Endothelial cell of umbilical vein (primary cell): ENCODE results near the gene SIRPA. TPM values are rescaled to one million over a fixed set of nuclear protein-coding genes. Genes with fewer than 3 reads are reported as not detected.

ENCODE experiments used
- BruUV-seq: library from RNA; stranded (reverse); fragments of 400-500 nt; replicated peaks from 2 replicates; lab custom pipeline; 2021; lab: Mats Ljungman, UMichigan
- CTCF ChIA-PET: fragments of 300-600, 350-600 bp; sonication (Branson Sonifier 250); formaldehyde crosslinking; loops from one replicate; lab custom pipeline; 2021; ENCODE audit warnings: antibody characterized with exemption, inconsistent platforms; lab: Charles Lee
- POLR2A ChIA-PET: fragments of 300-600, 350-600 bp; sonication (Branson Sonifier 250); formaldehyde crosslinking; loops from one replicate; lab custom pipeline; 2021; ENCODE audit warnings: antibody characterized with exemption, inconsistent platforms; lab: Charles Lee
- DNase-seq: peaks from one replicate; pipeline ENCODE4 v3.0.0-alpha.2; 2011; ENCODE audit warnings: low read depth, low spot score
- FAIRE-seq: peaks from 2 replicates; lab custom pipeline; 2011; peaks lifted over from hg19 to GRCh38; lab: Jason Lieb, UNC
- H2AFZ ChIP-seq: 2 replicates; pipeline ENCODE4 v1.6.0; 2012; ENCODE audit warnings: low read depth, low read length, control low read depth, inconsistent platforms
- H3K27ac ChIP-seq: 2 replicates; pipeline ENCODE4 v1.5.1; 2011; ENCODE audit warnings: low read depth, mild to moderate bottlenecking, control low read depth, low read length, moderate library complexity; ENCODE audit not compliant: insufficient read depth
- H3K27me3 ChIP-seq, 2 experiments: 2 replicates each; pipeline versions ENCODE4 v1.6.0 to v1.6.1; 2011; ENCODE audit warnings: low read length in 2 of 2, mixed read lengths in 1 of 2; ENCODE audit not compliant: control insufficient read depth in 2 of 2, insufficient read depth in 2 of 2
- H3K36me3 ChIP-seq, 2 experiments: 2 replicates in 1 of 2; 3 replicates in 1 of 2; pipeline ENCODE4 v1.5.1; 2011; ENCODE audit warnings: low read length in 2 of 2, mild to moderate bottlenecking in 1 of 2, moderate library complexity in 1 of 2; ENCODE audit not compliant: control insufficient read depth in 2 of 2, insufficient read depth in 2 of 2; ENCODE audit errors: extremely low read depth in 1 of 2
- H3K4me1 ChIP-seq: 3 replicates; pipeline ENCODE4 v1.5.1; 2011; ENCODE audit warnings: mild to moderate bottlenecking, low read length; ENCODE audit not compliant: control insufficient read depth, insufficient read depth; ENCODE audit errors: extremely low read depth
- H3K4me2 ChIP-seq: 2 replicates; pipeline ENCODE4 v1.6.1; 2011; ENCODE audit warnings: low read length, control low read depth, mixed read lengths; ENCODE audit not compliant: insufficient read depth
- H3K4me3 ChIP-seq, 3 experiments: fragments of 200-600 bp in 1 of 3; sonication (generic), shearing (Covaris generic) in 1 of 3; replicated peaks in 1 of 3; 2 replicates each; pipeline ENCODE4 v1.5.1; 2011 to 2016; ENCODE audit warnings: control low read depth in 3 of 3, low read length in 3 of 3, mild to moderate bottlenecking in 2 of 3, inconsistent platforms in 1 of 3, low read depth in 1 of 3, moderate library complexity in 1 of 3; ENCODE audit not compliant: insufficient read depth in 1 of 3
- H3K79me2 ChIP-seq: 2 replicates; pipeline ENCODE4 v1.6.0; 2012; ENCODE audit warnings: low read length, inconsistent platforms; ENCODE audit not compliant: control insufficient read depth, insufficient read depth
- H3K9ac ChIP-seq: replicated peaks from 2 replicates; pipeline ENCODE3; 2011; ENCODE audit warnings: low read length, control low read depth; ENCODE audit not compliant: insufficient read depth; ENCODE audit errors: extremely low read depth
- H3K9me1 ChIP-seq: replicated peaks from 3 replicates; pipeline ENCODE4 v1.6.0; 2011; ENCODE audit warnings: mild to moderate bottlenecking, low read length; ENCODE audit not compliant: control insufficient read depth, insufficient read depth; ENCODE audit errors: extremely low read depth
- H3K9me3 ChIP-seq: replicated peaks from 2 replicates; pipeline ENCODE4 v1.5.1; 2012; ENCODE audit warnings: low read length, inconsistent platforms; ENCODE audit not compliant: control insufficient read depth, insufficient read depth
- H4K20me1 ChIP-seq: replicated peaks from 2 replicates; pipeline ENCODE3; 2011; ENCODE audit warnings: mild to moderate bottlenecking, low read length; ENCODE audit not compliant: control insufficient read depth, insufficient read depth; ENCODE audit errors: extremely low read depth
- CTCF ChIP-seq, 2 donors: IDR thresholded peaks; 1 replicate in 1 of 2; 2 replicates in 1 of 2; pipeline ENCODE4 v1.5.1; 2011; ENCODE audit warnings: low read length in 2 of 2, mild to moderate bottlenecking in 2 of 2, moderate library complexity in 2 of 2, control low read depth in 1 of 2, inconsistent platforms in 1 of 2, low read depth in 1 of 2; ENCODE audit not compliant: insufficient read depth in 1 of 2; ENCODE audit errors: extremely low read depth in 1 of 2
- EZH2 ChIP-seq: IDR thresholded peaks from 2 replicates; pipeline ENCODE4 v1.6.1; 2012; ENCODE audit warnings: borderline replicate concordance, low read depth, mild to moderate bottlenecking, moderate library complexity, low read length, inconsistent platforms; ENCODE audit not compliant: severe bottlenecking
- FOS ChIP-seq: IDR thresholded peaks from 2 replicates; pipeline ENCODE4 v1.6.1; 2011; ENCODE audit warnings: mild to moderate bottlenecking, low read length, moderate library complexity, borderline replicate concordance; ENCODE audit not compliant: insufficient read depth
- GATA2 ChIP-seq: IDR thresholded peaks from 2 replicates; pipeline ENCODE4 v1.7.0; 2011; ENCODE audit warnings: low read depth, mild to moderate bottlenecking, moderate library complexity, mixed read lengths, low read length; ENCODE audit not compliant: insufficient read length, insufficient read depth
- JUN ChIP-seq: IDR thresholded peaks from 2 replicates; pipeline ENCODE4 v1.6.1; 2011; ENCODE audit warnings: borderline replicate concordance, low read depth; ENCODE audit not compliant: insufficient read length, insufficient read depth
- MAX ChIP-seq: IDR thresholded peaks from 2 replicates; pipeline ENCODE4 v1.6.1; 2011; ENCODE audit not compliant: insufficient read depth, insufficient read length
- MYC ChIP-seq: IDR thresholded peaks from one replicate; pipeline ENCODE4 v1.6.1; 2011; ENCODE audit warnings: mild to moderate bottlenecking, low read depth, low read length
- POLR2A ChIP-seq: IDR thresholded peaks from 2 replicates; pipeline ENCODE4 v1.6.1; 2012; ENCODE audit warnings: low read depth, mild to moderate bottlenecking, control low read depth, low read length
- POLR2AphosphoS5 ChIP-seq: IDR thresholded peaks from 2 replicates; pipeline ENCODE4 v1.6.1; 2012; ENCODE audit warnings: low read depth, mild to moderate bottlenecking, control low read depth, low read length, moderate library complexity; ENCODE audit not compliant: insufficient read depth
- dilution Hi-C: fragments of 300-500 bp; cut with MboI; formaldehyde crosslinking; loops from one replicate; pipeline ENCODE4 v1.15.0; 2019; ENCODE audit warnings: low sequenced_read_pairs; ENCODE audit not compliant: extremely low pct_ligation_motif_present
- intact Hi-C: fragments of 100-400 bp; cut with micrococcal nuclease; formaldehyde crosslinking; loops from one replicate; pipeline ENCODE4 v1.10.0; 2022
- polyA plus RNA-seq, 4 experiments: library from polyadenylated mRNA; depleted of rRNA in 3 of 4; stranded (reverse) in 3 of 4; unstranded in 1 of 4; fragments of >200 nt; gene quantifications; 2 replicates each; pipeline versions ENCODE4 v1.2.1 to v1.2.3, GENCODE V29; 2011 to 2012; ENCODE audit warnings: missing spikeins in 1 of 4
- total RNA-seq: library from RNA; stranded (reverse); gene quantifications from 2 replicates; pipeline ENCODE4 v1.2.3, GENCODE V29; 2021

The SIRPA gene
- total and polyA plus RNA-seq, 2 donors (not counting 3 experiments of a cell fraction or from before 2014, with no cell fraction given): 29.9 to 59.2 TPM

- TF ChIP-seq MAX: no peak
- no peak for TF ChIP-seq POLR2A
- TF ChIP-seq FOS: no peak
- Histone ChIP-seq H3K36me3 (no peaks in the 10 kb centered on the region), H3K4me3 (no peak overlapping the region), H3K27me3 (peaks cover 0 to 2% of the 10 kb centered on the region in 2 experiments), H3K79me2 (no peaks in the 10 kb centered on the region), H4K20me1 (no peaks in the 10 kb centered on the region), H2AFZ (no peak overlapping the region), H3K4me2 (no peak overlapping the region), H3K4me1 (peaks cover 4% of the 10 kb centered on the region), H3K9me3 (no peaks in the 10 kb centered on the region), H3K9me1 (no peaks in the 10 kb centered on the region), H3K27ac (no peak overlapping the region), H3K9ac (no peak overlapping the region)
- ChIA-PET CTCF (interaction anchor here (1.3 to 2.3 kb wide), 2 partner anchors 77 to 86 kb away, joined by 4 to 14 read pairs; no protein-coding TSS in a partner anchor), POLR2A (no interaction called here)
- DNase-seq: no peak
- no peak for FAIRE-seq
- dilution Hi-C loops (no loop called here), intact Hi-C loops (no loop called here)
- BruUV-seq: no TSS peak
These were observed 6.3 kb upstream of the SIRPA start for GRCh38 chr20:1888796-1889463.

GRCh38 chr20:1890469-1891262 is 4.5 kb upstream of the SIRPA start:
- Histone ChIP-seq H4K20me1 (no peaks in the 10 kb centered on the region), H3K9ac (no peak overlapping the region), H3K36me3 (no peaks in the 10 kb centered on the region), H3K4me2 (no peak overlapping the region), H3K79me2 (peaks cover 3% of the 10 kb centered on the region), H2AFZ (no peak overlapping the region), H3K4me1 (peaks cover 7% of the 10 kb centered on the region), H3K9me3 (no peaks in the 10 kb centered on the region), H3K27me3 (no peaks in the 10 kb centered on the region), H3K4me3 (no peak overlapping the region), H3K9me1 (no peaks in the 10 kb centered on the region), H3K27ac (no peak overlapping the region)
- BruUV-seq: no TSS peak
- ChIA-PET CTCF (interaction anchor here (1.2 kb wide), 1 partner anchor 89 kb away, joined by 4 read pairs; no protein-coding TSS in a partner anchor), POLR2A (no interaction called here)
- no peak for DNase-seq
- intact Hi-C loops (loop anchor here (10.0 kb wide), 2 partner anchors 214 to 386 kb away; partner anchors contain the start of gene STK35), dilution Hi-C loops (no loop called here)
- TF ChIP-seq CTCF (IDR thresholded peaks at IDR 0.05; ENCODE audit: extremely low read depth in 1 of 2, insufficient read depth in 1 of 2, low read depth in 1 of 2, low read length in 2 of 2) (no peak), EZH2 (no peak), MYC (no peak), JUN (no peak), FOS (no peak), GATA2 (no peak), MAX (no peak), POLR2A (no peak), POLR2AphosphoS5 (no peak)
- FAIRE-seq: no peak
